GM12865 (cell line): Measurements from ENCODE around the gene OSTC.

Experiments used
- DNase-seq: peaks from one replicate; pipeline ENCODE4 v3.0.0; 2010; ENCODE audit warnings: low read depth
- H3K4me3 ChIP-seq: 2 replicates; pipeline ENCODE4 v1.5.1; 2011; ENCODE audit warnings: mild to moderate bottlenecking, low read depth, low read length, control low read depth
- TF ChIP-seq, protein P1 (sequence below): IDR thresholded peaks from 2 replicates; pipeline ENCODE4 v1.5.1; 2011; ENCODE audit warnings: low read length, control low read depth, low read depth, inconsistent platforms; ENCODE audit not compliant: insufficient read depth; ENCODE audit errors: missing control alignments

OSTC gene

DNA sequence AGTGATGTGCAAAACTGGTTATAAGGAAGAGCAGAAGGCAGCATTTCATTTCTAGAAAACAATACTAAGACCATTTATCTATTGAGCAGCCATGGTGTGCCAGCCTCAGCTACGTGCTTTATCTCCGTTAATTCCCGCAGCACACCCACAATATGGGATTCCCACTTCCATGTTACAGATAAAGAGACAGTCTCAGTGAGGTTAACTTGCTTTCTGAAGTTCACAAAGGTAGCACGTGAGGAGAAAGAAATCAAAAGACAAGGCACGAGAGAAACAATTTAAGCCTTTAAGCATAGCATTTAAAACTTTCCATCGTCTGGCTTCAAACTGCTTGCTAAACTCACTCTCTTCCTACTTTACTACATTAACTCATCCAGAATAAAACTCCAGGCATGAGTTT is 38.0 kb upstream of the OSTC start:
- TF ChIP-seq, protein P1, sequence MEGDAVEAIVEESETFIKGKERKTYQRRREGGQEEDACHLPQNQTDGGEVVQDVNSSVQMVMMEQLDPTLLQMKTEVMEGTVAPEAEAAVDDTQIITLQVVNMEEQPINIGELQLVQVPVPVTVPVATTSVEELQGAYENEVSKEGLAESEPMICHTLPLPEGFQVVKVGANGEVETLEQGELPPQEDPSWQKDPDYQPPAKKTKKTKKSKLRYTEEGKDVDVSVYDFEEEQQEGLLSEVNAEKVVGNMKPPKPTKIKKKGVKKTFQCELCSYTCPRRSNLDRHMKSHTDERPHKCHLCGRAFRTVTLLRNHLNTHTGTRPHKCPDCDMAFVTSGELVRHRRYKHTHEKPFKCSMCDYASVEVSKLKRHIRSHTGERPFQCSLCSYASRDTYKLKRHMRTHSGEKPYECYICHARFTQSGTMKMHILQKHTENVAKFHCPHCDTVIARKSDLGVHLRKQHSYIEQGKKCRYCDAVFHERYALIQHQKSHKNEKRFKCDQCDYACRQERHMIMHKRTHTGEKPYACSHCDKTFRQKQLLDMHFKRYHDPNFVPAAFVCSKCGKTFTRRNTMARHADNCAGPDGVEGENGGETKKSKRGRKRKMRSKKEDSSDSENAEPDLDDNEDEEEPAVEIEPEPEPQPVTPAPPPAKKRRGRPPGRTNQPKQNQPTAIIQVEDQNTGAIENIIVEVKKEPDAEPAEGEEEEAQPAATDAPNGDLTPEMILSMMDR: no peak
- H3K4me3 ChIP-seq: no peak overlapping the region
- no peak for DNase-seq

DNA sequence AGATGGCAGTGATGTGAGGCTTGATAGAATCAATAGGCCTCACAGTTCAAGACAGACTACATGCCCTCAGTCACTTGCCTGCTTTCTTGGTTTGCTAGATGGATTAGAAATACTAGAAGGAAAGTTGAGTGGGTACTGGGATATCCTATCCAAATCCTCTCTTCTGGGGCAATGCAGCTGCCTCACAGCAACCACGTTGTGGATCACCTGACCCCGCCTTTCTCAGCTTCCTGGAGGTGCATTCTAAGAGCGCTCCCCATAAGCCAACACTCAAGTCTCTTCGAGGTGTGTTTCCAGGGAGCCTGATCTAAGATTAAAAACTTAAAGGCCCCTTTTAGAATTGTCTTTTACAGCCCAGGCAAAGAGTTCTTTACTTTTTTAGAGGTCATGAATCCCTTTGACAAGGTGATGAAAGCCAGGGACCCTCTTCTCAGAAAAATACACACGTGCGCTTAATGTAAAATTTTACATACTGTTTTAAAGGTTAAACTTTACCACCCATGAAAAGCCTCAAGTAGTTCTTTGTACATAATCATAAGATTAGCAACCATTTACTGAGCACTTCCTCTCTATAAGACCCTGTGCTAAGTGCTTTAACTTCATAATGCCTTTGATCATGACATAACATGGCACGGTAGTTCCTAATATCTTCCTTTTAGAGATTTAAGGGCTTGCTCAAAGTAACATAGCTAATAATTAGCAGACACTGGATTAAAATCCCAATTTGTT is 30.9 kb upstream of the OSTC start:
- DNase-seq: no peak
- peak overlapping the region; percentile 99 for H3K4me3 ChIP-seq
- TF ChIP-seq, protein P1: no peak

DNA sequence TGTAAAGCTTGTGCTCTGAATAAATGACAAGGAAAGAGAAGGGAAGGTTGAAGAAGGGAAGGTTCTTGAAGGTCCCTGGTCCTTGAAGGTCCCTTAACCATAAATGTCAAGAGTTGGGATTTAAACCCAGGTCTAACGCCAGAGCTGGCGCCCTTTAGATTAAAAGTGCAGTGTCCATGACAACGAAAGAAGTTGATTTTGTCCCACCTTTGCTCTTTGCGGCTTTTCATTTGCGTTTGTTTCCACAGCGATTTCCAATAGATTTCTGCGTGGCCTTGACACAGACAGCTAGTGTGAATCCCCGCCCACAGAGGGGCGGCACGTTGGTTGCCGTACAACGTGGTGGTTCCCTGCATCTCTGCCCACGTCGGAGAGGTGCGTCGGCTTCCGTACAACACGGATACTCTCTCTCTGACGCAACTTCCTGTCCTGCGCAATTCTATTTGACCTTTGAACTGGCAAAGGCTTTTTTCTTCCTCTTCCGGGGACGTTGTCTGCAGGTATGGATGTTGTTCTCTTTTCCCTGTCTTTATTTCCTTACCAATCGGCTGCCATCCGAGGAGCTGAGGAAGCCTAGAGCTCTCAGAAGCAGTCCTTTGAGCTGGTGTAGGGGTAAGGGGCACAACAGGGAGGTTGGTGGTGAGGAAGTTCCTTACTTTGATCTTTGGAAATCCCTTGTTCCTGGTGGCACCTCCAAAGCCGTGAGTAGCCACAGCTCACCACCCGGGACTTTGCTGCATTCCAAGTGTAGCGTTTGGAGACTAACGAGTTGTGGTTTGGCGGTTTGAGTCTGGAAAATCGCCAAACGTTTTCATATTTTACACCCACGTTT is 30.1 kb upstream of the OSTC start, which contains the start of gene RPL34:
Gene RPL34, plus strand, starts transcription at position 476 of the 832 bp plus-strand sequence. CDS start 1,384 bp downstream, outside the sequence.
- TF ChIP-seq, protein P1: no peak
- peak within 1 kb of the TSS; percentile 99 for H3K4me3 ChIP-seq
- DNase-seq: peak; percentile 98

DNA sequence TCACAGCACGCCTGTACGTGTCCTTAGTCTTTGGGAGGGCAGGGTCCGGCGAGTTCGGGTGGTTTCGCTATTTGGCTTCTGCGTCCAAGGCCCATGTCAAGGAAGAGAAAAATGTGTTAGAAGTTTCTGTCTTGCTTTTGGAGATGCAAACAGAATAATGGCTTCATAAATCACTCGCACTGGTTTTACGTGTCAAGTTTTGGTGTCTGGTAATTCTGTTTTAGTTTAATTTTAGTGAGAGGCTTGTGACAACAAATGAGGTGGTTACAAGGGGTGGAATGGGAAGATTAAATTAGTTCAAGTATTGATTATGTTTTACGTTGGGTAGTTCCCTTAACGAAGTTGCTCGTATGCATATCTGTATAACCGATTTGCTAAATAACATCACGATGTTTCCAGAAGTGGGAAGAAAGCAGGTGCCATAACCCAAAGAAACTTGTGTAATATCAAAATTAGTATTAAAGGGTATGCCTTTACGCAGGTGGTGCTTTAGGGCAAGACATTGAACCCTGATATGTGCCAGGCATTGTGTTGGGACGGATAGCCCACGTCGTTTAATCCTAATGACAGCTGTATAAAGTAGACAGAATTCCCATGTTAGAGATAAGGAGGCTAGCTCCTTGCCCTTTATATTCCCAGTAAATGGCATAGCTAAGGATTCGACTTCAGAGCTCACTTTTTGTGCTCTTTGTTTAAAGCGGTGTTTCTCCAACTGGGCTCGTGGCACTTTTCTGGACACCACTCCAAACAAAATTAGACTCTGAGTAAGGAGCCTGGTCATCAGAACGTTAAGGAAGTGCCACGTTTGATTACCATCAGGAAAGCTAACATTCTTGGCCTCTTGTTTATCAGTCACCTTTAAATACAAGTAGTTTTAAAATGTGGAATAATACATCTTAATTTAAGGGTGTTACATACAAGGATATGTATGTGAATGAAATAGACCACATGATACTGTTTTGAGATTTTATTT is 29.2 kb upstream of the OSTC start:
- DNase-seq: no peak
- peak overlapping the region; percentile 99 for H3K4me3 ChIP-seq
- TF ChIP-seq, protein P1: no peak

DNA sequence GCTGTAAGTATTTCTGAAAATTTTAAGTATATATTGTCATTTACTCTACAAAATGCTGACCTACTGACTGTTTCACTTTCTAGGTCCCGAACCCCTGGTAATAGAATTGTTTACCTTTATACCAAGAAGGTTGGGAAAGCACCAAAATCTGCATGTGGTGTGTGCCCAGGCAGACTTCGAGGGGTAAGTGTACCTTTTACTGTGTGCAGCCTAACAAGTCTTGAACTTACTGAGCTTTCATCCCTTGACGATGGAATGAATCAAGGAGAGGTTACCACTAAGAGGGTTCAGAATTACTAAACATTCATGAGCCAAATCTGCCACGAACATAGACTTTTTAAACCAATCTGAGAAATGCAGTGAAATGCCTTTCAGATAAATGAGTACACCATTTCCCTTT is 28.4 kb upstream of the OSTC start:
- no peak for DNase-seq
- TF ChIP-seq, protein P1: no peak
- peak overlapping the region; percentile 99 for H3K4me3 ChIP-seq

DNA sequence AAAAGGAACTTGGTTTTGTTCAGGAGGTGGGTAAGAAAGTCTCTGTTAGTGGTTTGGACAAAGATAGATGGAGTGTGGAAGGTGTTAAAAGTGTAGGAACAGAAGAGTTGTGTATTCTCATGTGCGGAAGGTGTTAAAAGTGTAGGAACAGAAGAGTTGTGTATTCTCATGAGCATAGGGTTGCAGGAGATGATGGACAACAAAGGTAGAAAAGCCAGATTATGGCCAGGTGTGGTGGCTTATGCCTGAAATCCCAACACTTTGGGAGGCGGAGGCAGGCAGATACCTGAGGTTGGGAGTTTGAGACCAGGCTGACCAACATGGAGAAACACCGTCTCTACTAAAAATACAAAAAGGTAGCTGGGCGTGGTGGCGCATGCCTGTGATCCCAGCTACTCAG is 27.6 kb upstream of the OSTC start:
- TF ChIP-seq, protein P1: no peak
- H3K4me3 ChIP-seq: peak overlapping the region; percentile 99
- DNase-seq: no peak
